ENCODE data around the gene BCO2.
A peak's percentile ranks its signal among the peaks of the same experiment; 100 is the strongest.

Gene BCO2

DNA sequence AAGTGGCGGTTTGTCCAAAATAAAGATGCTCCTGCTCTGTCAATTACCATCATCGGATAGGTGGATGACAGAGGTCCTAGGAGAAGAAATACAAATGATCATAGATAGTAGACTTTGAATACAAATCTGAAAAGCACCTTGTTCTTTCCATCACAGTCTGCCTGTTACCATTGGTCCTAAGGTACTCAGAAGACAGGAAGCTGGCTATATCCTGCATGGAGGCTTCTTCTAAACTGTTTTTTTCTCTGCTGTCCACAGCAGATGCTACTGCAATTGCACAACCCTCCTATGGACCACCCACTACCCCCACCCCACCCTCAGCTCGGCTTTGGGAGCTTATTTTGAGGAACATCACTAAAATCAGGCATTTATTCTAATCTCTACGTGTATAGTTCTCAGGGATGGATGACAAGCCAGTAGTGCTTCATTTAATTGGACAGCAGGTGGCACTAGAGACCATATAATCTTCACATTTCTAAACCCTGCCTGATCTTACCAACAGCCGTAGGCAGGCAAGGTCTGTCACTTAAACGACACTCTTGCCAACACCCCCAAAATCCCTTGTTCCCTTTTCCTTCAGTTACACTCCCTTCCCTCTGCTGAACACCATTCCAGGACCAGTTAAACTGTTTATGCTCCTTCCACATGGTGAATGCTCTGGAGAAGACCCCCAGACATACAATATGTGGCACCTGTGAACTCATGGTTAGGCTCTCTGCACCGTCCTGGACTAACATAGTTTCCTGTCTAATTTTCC lies 44.3 kb downstream of the BCO2 start:
- H3K27ac ChIP-seq, result no peak overlapping the region
- H3K36me3 ChIP-seq, result no peaks in the 10 kb centered on the region
- TF ChIP-seq, protein P1, sequence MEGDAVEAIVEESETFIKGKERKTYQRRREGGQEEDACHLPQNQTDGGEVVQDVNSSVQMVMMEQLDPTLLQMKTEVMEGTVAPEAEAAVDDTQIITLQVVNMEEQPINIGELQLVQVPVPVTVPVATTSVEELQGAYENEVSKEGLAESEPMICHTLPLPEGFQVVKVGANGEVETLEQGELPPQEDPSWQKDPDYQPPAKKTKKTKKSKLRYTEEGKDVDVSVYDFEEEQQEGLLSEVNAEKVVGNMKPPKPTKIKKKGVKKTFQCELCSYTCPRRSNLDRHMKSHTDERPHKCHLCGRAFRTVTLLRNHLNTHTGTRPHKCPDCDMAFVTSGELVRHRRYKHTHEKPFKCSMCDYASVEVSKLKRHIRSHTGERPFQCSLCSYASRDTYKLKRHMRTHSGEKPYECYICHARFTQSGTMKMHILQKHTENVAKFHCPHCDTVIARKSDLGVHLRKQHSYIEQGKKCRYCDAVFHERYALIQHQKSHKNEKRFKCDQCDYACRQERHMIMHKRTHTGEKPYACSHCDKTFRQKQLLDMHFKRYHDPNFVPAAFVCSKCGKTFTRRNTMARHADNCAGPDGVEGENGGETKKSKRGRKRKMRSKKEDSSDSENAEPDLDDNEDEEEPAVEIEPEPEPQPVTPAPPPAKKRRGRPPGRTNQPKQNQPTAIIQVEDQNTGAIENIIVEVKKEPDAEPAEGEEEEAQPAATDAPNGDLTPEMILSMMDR (IDR thresholded peaks at IDR 0.05), result peak; percentile 90
- peaks cover 0 to under 1% of the 10 kb centered on the region in 2 experiments for H3K4me1 ChIP-seq (ENCODE audit: control insufficient read depth in 1 of 2, insufficient read depth in 1 of 2, low read depth in 1 of 2, low read length in 1 of 2)
- H3K9me3 ChIP-seq, result no peaks in the 10 kb centered on the region
- no peak overlapping the region for H3K4me3 ChIP-seq (ENCODE audit: low read depth in 1 of 2, low read length in 1 of 2)
- H3K27me3 ChIP-seq, result no peaks in the 10 kb centered on the region

DNA sequence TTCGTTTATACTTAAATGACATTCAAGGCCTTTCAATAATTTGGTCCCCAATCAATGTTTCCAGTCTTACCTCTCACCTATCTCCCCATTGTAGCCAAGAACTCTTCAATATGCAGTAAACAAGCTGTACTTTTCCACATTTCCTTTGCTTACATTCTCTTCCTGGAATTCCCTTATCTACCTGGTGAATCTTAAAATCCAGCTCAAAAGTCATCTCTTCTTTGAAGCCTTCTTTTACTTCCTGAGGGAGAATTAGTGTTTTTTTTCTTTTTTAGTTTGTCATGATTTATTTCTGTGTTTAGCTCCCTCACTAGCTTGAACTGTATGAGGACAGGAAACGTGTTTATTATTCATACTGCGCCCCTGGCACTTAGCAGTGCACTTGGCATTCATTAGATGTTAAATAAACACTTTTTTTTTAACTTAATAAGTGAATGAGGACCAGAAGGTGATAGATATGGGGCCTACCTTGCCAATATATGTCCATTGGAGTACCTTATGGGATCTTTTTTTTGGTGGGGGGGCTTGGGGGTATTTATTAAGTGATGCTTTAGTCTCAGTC lies 46.0 kb downstream of the BCO2 start:
- Histone ChIP-seq H3K27me3 (no peaks in the 10 kb centered on the region), H3K4me3 (ENCODE audit: low read depth in 1 of 2, low read length in 1 of 2) (no peak overlapping the region), H3K27ac (no peak overlapping the region), H3K9me3 (no peaks in the 10 kb centered on the region), H3K36me3 (no peaks in the 10 kb centered on the region), H3K4me1 (ENCODE audit: control insufficient read depth in 1 of 2, insufficient read depth in 1 of 2, low read depth in 1 of 2, low read length in 1 of 2) (peaks cover 3 to 4% of the 10 kb centered on the region in 2 experiments)
- TF ChIP-seq, protein P1 (IDR thresholded peaks at IDR 0.05), result no peak

DNA sequence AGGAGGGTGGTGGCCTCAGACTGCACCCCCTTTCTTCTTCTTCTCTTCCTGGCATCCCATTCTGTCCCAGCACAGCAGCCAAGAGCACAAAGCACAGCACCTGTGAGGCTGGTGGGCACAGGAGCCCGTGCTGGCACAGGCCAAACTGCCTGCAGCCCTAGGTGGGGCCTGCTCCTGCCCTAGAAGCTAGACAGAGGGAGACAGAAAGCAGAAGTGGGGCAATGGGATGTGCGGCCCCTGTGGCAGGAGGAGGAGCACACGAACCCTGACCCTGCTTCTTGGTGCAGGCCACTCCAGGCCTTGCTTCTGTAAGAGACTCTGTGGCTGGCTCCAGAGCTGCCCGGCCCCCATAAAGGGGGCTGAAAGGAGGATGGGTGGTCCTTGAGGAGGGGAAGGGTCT lies 47.0 kb downstream of the BCO2 start:
- H3K27ac ChIP-seq, result no peak overlapping the region
- H3K4me1 ChIP-seq (ENCODE audit: control insufficient read depth in 1 of 2, insufficient read depth in 1 of 2, low read depth in 1 of 2, low read length in 1 of 2), result peaks cover 11% of the 10 kb centered on the region in 2 experiments
- TF ChIP-seq, protein P1 (IDR thresholded peaks at IDR 0.05), result no peak
- no peak overlapping the region for H3K4me3 ChIP-seq (ENCODE audit: low read depth in 1 of 2, low read length in 1 of 2)
- H3K9me3 ChIP-seq, result no peaks in the 10 kb centered on the region
- H3K27me3 ChIP-seq, result no peaks in the 10 kb centered on the region
- no peaks in the 10 kb centered on the region for H3K36me3 ChIP-seq

DNA sequence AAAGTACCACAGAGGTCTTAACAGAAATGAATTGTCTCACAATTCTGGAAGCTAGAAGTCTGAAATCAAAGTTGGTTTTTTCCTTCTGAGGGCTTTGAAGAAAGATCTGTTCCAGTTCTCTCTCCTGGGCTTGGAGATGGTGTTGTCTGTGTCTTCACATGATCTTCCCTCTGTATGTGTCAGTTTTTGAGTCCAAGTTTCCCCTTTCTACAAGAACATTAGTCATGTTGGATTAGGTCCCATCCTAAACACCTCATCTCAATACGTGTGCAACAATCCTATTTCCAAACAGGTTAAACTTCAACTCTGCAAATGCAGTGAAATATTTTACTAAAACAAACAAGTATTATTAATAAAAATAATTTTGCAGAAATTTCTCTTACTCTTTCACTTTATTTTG lies 47.8 kb downstream of the BCO2 start:
- Histone ChIP-seq H3K27ac (no peak overlapping the region), H3K36me3 (no peaks in the 10 kb centered on the region), H3K9me3 (no peaks in the 10 kb centered on the region), H3K4me3 (ENCODE audit: low read depth in 1 of 2, low read length in 1 of 2) (no peak overlapping the region), H3K4me1 (ENCODE audit: control insufficient read depth in 1 of 2, insufficient read depth in 1 of 2, low read depth in 1 of 2, low read length in 1 of 2) (peaks cover 15 to 16% of the 10 kb centered on the region in 2 experiments), H3K27me3 (no peaks in the 10 kb centered on the region)
- TF ChIP-seq, protein P1 (IDR thresholded peaks at IDR 0.05), result no peak

DNA sequence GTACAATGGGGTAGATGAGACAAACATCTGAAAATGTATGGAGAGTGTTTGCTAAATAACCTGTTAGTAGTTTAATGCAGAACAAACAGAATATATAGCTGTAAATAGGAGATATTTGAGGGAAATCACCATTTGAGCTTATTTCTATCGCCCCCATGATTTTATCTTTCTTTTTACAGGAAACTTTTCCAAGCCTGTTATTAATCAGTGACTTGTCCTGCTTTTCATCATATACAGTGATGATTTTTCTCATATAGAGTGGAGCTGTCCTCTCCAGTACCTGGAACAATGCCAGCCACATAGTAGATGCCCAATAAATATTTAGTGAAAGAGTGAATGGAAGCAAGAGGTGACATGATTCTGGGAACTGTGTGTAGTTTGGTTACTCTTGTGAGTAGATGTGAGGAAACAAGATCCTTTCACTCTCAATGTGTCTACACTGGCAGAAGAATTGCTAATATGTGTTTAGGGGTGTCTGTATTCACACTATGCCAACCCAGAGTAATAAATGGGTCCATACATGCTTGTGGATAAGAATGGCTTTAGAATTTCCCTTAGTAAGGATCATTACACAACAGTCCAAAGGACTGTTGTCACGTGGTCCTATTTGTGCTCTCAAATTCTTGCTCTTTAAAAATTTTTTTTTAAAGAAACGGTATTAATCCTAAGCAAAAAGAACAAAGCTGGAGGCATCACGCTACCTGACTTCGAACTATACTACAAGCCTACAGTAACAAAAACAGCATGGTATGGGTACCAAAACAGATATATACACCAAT lies 48.6 kb downstream of the BCO2 start:
- Histone ChIP-seq H3K27ac (no peak overlapping the region), H3K4me3 (ENCODE audit: low read depth in 1 of 2, low read length in 1 of 2) (no peak overlapping the region), H3K36me3 (peaks cover 4% of the 10 kb centered on the region), H3K4me1 (ENCODE audit: control insufficient read depth in 1 of 2, insufficient read depth in 1 of 2, low read depth in 1 of 2, low read length in 1 of 2) (peaks cover 15 to 16% of the 10 kb centered on the region in 2 experiments), H3K27me3 (no peaks in the 10 kb centered on the region), H3K9me3 (no peaks in the 10 kb centered on the region)
- TF ChIP-seq, protein P1 (IDR thresholded peaks at IDR 0.05), result no peak

All from neutrophil (primary cell).